GM12878 (cell line): ENCODE data around the gene EFCC1. TPM values are rescaled to one million over a fixed set of nuclear protein-coding genes. Genes with fewer than 3 reads are reported as not detected.

ENCODE experiments used
- ATAC-seq: fragments of 200-7000 bp; cut with Tn5 transposase; 3 replicates; pipeline ENCODE4 v1.9.1; 2020; ENCODE audit warnings: mild to moderate bottlenecking, moderate library complexity
- BruUV-seq: library from RNA; stranded (reverse); fragments of 400-500 nt; replicated peaks from 2 replicates; lab custom pipeline; 2021; lab: Mats Ljungman, UMichigan
- CTCF ChIA-PET: fragments of 300-600 bp; sonication (Branson Sonifier 250); formaldehyde crosslinking; extraction: SDS; loops from one replicate; lab custom pipeline; 2021; ENCODE audit warnings: inconsistent platforms; lab: Yijun Ruan, JAX
- POLR2A ChIA-PET: fragments of 350-600 bp; formaldehyde crosslinking; extraction: SDS; loops from one replicate; lab custom pipeline; 2021; ENCODE audit warnings: inconsistent platforms; lab: Charles Lee
- RAD21 ChIA-PET: fragments of 300-600 bp; sonication (Branson Sonifier 250); formaldehyde crosslinking; loops from one replicate; lab custom pipeline; 2023; ENCODE audit warnings: antibody characterized with exemption; ENCODE audit not compliant: unreplicated experiment; lab: Charles Lee
- SMC1A ChIA-PET: fragments of 300-600 bp; sonication (Branson Sonifier 250); formaldehyde crosslinking; loops from one replicate; lab custom pipeline; 2023; ENCODE audit not compliant: unreplicated experiment, uncharacterized antibody; lab: Charles Lee
- DNase-seq: peaks from one replicate; pipeline ENCODE4 v3.0.0-alpha.2; 2011; ENCODE audit warnings: low read depth, low spot score
- FAIRE-seq: peaks from 3 replicates; lab custom pipeline; 2011; peaks lifted over from hg19 to GRCh38; lab: Jason Lieb, UNC
- H2AFZ ChIP-seq: 2 replicates; pipeline ENCODE4 v1.6.0; 2011; ENCODE audit warnings: low read depth, low read length, control low read depth; ENCODE audit not compliant: control insufficient read depth
- H3K27ac ChIP-seq: 2 replicates; pipeline ENCODE4 v1.5.1; 2011; ENCODE audit warnings: control low read depth; ENCODE audit not compliant: control insufficient read depth, insufficient read depth
- H3K27me3 ChIP-seq, 2 experiments: replicated peaks in 1 of 2; 2 replicates each; pipeline versions ENCODE4 v1.6.0 to v1.6.1; 2011; ENCODE audit warnings: low read length in 1 of 2; ENCODE audit not compliant: control insufficient read depth in 2 of 2, insufficient read depth in 2 of 2
- H3K36me3 ChIP-seq, 2 experiments: 2 replicates each; pipeline ENCODE4 v1.5.1; 2011; ENCODE audit warnings: low read length in 1 of 2; ENCODE audit not compliant: control insufficient read depth in 2 of 2, insufficient read depth in 2 of 2
- H3K4me1 ChIP-seq: 2 replicates; pipeline ENCODE4 v1.6.1; 2011; ENCODE audit warnings: mild to moderate bottlenecking, low read length, moderate library complexity, mixed read lengths; ENCODE audit not compliant: control insufficient read depth, insufficient read depth
- H3K4me2 ChIP-seq: 2 replicates; pipeline ENCODE4 v1.6.0; 2011; ENCODE audit warnings: control low read depth; ENCODE audit not compliant: control insufficient read depth, insufficient read depth
- H3K4me3 ChIP-seq: fragments of 200-600 bp; sonication (generic); 2 replicates; pipeline ENCODE4 v1.5.1; 2016
- H3K79me2 ChIP-seq: 2 replicates; pipeline ENCODE4 v1.6.0; 2011; ENCODE audit warnings: low read length; ENCODE audit not compliant: control insufficient read depth, insufficient read depth
- H3K9ac ChIP-seq: 2 replicates; pipeline ENCODE4 v1.8.0; 2011; ENCODE audit warnings: low read length, control low read depth, mixed read lengths; ENCODE audit not compliant: control insufficient read depth, insufficient read depth
- H3K9me3 ChIP-seq: replicated peaks from 3 replicates; pipeline ENCODE4 v1.5.1; 2011; ENCODE audit warnings: mild to moderate bottlenecking, low read length; ENCODE audit not compliant: control insufficient read depth, insufficient read depth
- H4K20me1 ChIP-seq: 2 replicates; pipeline ENCODE4 v1.6.0; 2011; ENCODE audit not compliant: control insufficient read depth, insufficient read depth
- BRCA1 ChIP-seq: IDR thresholded peaks from 2 replicates; pipeline ENCODE4 v1.6.1; 2011; ENCODE audit warnings: low read depth, low read length, improper control_type of control experiment
- EP300 ChIP-seq, 2 experiments: fragments of 150-350 bp in 1 of 2; IDR thresholded peaks; 2 replicates each; pipeline ENCODE4 v1.6.1; 2011 to 2012; ENCODE audit warnings: low read depth in 2 of 2, low read length in 2 of 2, borderline replicate concordance in 1 of 2, improper control_type of control experiment in 1 of 2, inconsistent platforms in 1 of 2; ENCODE audit not compliant: control insufficient read depth in 1 of 2
- ETV6 ChIP-seq, 2 experiments: fragments of 450-650 bp in 1 of 2; IDR thresholded peaks in 1 of 2; conservative IDR thresholded peaks in 1 of 2; 2 replicates each; pipeline ENCODE4 v1.6.1; 2014; ENCODE audit warnings: antibody characterized with exemption in 1 of 2, borderline replicate concordance in 1 of 2, low read depth in 1 of 2, mild to moderate bottlenecking in 1 of 2, moderate library complexity in 1 of 2
- NFXL1 ChIP-seq: fragments of 450-650 bp; IDR thresholded peaks from 2 replicates; pipeline ENCODE4 v1.6.1; 2017; ENCODE audit warnings: antibody characterized with exemption, mild to moderate bottlenecking, borderline replicate concordance
- RAD21 ChIP-seq: IDR thresholded peaks from 2 replicates; pipeline ENCODE4 v1.6.1; 2011; ENCODE audit warnings: mild to moderate bottlenecking, low read depth, low read length, moderate library complexity; ENCODE audit not compliant: insufficient read depth
- SIN3A ChIP-seq: IDR thresholded peaks from 2 replicates; pipeline ENCODE4 v1.6.1; 2012; ENCODE audit warnings: low read depth, low read length, improper control_type of control experiment
- SMAD5 ChIP-seq: IDR thresholded peaks from 2 replicates; pipeline ENCODE4 v1.6.1; 2016; ENCODE audit warnings: antibody characterized with exemption, low read depth
- TCF7 ChIP-seq: IDR thresholded peaks from 2 replicates; pipeline ENCODE4 v1.6.1; 2014; ENCODE audit warnings: antibody characterized with exemption, borderline replicate concordance
- ZBTB11 ChIP-seq: fragments of 450-650 bp; formaldehyde crosslinking; IDR thresholded peaks from 2 replicates; pipeline ENCODE4 v1.5.0; 2022; ENCODE audit warnings: mild to moderate bottlenecking, missing genetic modification characterization
- WGBS: methylation state at CpG from one replicate; pipeline ENCODE4 v1.1.6; 2016; ENCODE audit warnings: low lambda C conversion rate; ENCODE audit not compliant: insufficient replicate concordance, insufficient coverage; ENCODE audit errors: missing lambda C conversion rate; 5-methylcytosine and 5-hydroxymethylcytosine counted together
- in situ Hi-C: fragments of 300-500 bp; cut with MboI; formaldehyde crosslinking; loops from 9 replicates; pipeline ENCODE4 v1.14.3; 2018; ENCODE audit warnings: mixed read lengths
- intact Hi-C: fragments of 100-400 bp; cut with micrococcal nuclease; formaldehyde crosslinking; loops from one replicate; pipeline ENCODE4 v1.14.2; 2022; ENCODE audit not compliant: unreplicated experiment
- polyA plus RNA-seq, 11 experiments: library from polyadenylated mRNA; depleted of rRNA in 4 of 11; unstranded in 6 of 11; stranded (reverse) in 5 of 11; fragments of >200 nt; fragmentation: Nextera tagmentation in 4 of 11; fragmentation: Illumina TruSeq in 1 of 11; extraction: Ambion mirVana in 4 of 11; extraction: Trizol in 1 of 11; gene quantifications; 1 replicate in 1 of 11; 2 replicates in 10 of 11; pipeline versions ENCODE4 v1.2.1 to v1.2.3, GENCODE V29; 2011 to 2016; ENCODE audit warnings: inconsistent platforms in 2 of 11, missing spikeins in 2 of 11, low read depth in 1 of 11
- total RNA-seq, 4 experiments: library from RNA; depleted of rRNA in 3 of 4; stranded (reverse); fragments of >200 nt in 3 of 4; fragmentation: Illumina TruSeq in 1 of 4; extraction: Trizol in 1 of 4; gene quantifications; 2 replicates each; pipeline versions ENCODE4 v1.2.1 to v1.2.3, GENCODE V29; 2013 to 2021
- TF ChIP-seq, protein P1 (sequence below): fragments of 150-350 bp; IDR thresholded peaks from 2 replicates; pipeline ENCODE4 v1.6.1; 2016; ENCODE audit warnings: low read depth, low read length
- TF ChIP-seq, protein P2 (sequence below): IDR thresholded peaks from 2 replicates; pipeline ENCODE4 v1.6.1; 2011; ENCODE audit warnings: low read depth, low read length, improper control_type of control experiment, borderline replicate concordance

EFCC1 gene
- total and polyA plus RNA-seq, 10 of the 15 experiments (the other 5 are each of a cell fraction or from before 2014, with no cell fraction given) = not detected

DNA sequence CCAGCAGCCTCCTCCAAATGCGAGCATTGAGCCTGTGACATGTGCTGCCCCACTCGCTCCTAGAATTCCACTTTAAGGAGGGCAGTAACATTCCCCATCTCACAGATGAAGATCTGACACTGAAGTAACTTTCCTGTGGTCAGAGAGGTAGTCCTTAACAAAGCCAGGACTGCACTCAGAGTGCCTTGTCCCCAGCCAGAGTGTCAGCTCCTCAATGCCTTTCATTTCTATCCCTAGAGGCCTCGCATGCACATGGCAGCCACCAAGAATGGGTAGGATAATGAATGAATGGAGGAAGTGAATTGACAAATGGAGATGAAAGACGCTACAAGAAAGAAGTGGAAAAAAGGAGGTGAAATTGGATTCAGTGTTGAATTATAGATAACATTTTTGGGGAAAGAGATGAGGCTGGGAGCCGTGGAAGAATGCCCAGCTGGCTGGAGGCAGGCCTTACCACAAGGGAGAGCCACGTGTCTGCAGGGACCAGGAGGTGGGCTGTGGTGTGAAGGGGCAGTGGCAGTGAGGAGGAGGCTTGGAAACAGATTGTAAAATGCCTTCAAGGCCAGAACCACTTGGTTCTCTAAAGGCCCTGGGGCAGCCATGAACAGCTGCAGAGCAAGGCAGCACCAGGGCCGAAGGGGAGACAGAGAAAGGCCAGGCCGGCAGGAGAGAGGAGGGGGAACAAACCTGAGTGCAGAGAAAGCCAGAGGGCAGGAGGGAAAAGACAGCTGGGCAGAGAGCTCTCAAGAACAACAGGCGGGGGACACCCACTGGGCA is 17.6 kb upstream of the EFCC1 start:
- DNase-seq (no peak), ATAC-seq (no peak), FAIRE-seq (no peak)
- ChIA-PET RAD21 (no interaction called here), POLR2A (no interaction called here), CTCF (interaction anchor here (0.6 kb wide), 2 partner anchors 72 to 117 kb away, joined by 3 to 4 read pairs; no protein-coding TSS in a partner anchor), SMC1A (interaction anchor here (0.7 kb wide), 1 partner anchor 12 kb away, joined by 3 read pairs; no protein-coding TSS in a partner anchor)
- TF ChIP-seq NFXL1 = no peak
- TF ChIP-seq EP300 (IDR thresholded peaks at IDR 0.05; ENCODE audit: borderline replicate concordance in 1 of 2, control insufficient read depth in 1 of 2, low read depth in 2 of 2, low read length in 2 of 2) = no peak
- no peak for TF ChIP-seq BRCA1
- no peak for TF ChIP-seq ETV6 (conservative IDR thresholded peaks at IDR 0.05 in 1 of 2, IDR thresholded peaks at IDR 0.05 in 1 of 2; ENCODE audit: borderline replicate concordance in 1 of 2, low read depth in 1 of 2)
- TF ChIP-seq RAD21 = no peak
- no peak for TF ChIP-seq SIN3A
- TF ChIP-seq, protein P1, sequence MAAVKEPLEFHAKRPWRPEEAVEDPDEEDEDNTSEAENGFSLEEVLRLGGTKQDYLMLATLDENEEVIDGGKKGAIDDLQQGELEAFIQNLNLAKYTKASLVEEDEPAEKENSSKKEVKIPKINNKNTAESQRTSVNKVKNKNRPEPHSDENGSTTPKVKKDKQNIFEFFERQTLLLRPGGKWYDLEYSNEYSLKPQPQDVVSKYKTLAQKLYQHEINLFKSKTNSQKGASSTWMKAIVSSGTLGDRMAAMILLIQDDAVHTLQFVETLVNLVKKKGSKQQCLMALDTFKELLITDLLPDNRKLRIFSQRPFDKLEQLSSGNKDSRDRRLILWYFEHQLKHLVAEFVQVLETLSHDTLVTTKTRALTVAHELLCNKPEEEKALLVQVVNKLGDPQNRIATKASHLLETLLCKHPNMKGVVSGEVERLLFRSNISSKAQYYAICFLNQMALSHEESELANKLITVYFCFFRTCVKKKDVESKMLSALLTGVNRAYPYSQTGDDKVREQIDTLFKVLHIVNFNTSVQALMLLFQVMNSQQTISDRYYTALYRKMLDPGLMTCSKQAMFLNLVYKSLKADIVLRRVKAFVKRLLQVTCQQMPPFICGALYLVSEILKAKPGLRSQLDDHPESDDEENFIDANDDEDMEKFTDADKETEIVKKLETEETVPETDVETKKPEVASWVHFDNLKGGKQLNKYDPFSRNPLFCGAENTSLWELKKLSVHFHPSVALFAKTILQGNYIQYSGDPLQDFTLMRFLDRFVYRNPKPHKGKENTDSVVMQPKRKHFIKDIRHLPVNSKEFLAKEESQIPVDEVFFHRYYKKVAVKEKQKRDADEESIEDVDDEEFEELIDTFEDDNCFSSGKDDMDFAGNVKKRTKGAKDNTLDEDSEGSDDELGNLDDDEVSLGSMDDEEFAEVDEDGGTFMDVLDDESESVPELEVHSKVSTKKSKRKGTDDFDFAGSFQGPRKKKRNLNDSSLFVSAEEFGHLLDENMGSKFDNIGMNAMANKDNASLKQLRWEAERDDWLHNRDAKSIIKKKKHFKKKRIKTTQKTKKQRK = no peak
- no peak for TF ChIP-seq SMAD5
- no peak for TF ChIP-seq ZBTB11
- TF ChIP-seq, protein P2, sequence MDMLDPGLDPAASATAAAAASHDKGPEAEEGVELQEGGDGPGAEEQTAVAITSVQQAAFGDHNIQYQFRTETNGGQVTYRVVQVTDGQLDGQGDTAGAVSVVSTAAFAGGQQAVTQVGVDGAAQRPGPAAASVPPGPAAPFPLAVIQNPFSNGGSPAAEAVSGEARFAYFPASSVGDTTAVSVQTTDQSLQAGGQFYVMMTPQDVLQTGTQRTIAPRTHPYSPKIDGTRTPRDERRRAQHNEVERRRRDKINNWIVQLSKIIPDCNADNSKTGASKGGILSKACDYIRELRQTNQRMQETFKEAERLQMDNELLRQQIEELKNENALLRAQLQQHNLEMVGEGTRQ = no peak
- no peak for TF ChIP-seq TCF7
- no peaks in the 10 kb centered on the region for H3K36me3 ChIP-seq
- H3K79me2 ChIP-seq = no peaks in the 10 kb centered on the region
- intact Hi-C loops = no loop called here
- no peaks in the 10 kb centered on the region for H4K20me1 ChIP-seq
- no peak overlapping the region for H3K4me2 ChIP-seq
- H3K27me3 ChIP-seq = peaks cover 0 to 1% of the 10 kb centered on the region in 2 experiments; a peak in 1 of 4 replicates
- H3K9me3 ChIP-seq = no peaks in the 10 kb centered on the region
- no peak overlapping the region for H3K4me3 ChIP-seq
- H2AFZ ChIP-seq = no peak overlapping the region
- WGBS = 7% methylated on average over 9 of the region's 9 CpGs
- in situ Hi-C loops = no loop called here
- no peak overlapping the region for H3K9ac ChIP-seq
- no peak overlapping the region for H3K27ac ChIP-seq
- no peaks in the 10 kb centered on the region for H3K4me1 ChIP-seq
- no TSS peak for BruUV-seq
